ENCODE results near the gene CDCP2.

DNA sequence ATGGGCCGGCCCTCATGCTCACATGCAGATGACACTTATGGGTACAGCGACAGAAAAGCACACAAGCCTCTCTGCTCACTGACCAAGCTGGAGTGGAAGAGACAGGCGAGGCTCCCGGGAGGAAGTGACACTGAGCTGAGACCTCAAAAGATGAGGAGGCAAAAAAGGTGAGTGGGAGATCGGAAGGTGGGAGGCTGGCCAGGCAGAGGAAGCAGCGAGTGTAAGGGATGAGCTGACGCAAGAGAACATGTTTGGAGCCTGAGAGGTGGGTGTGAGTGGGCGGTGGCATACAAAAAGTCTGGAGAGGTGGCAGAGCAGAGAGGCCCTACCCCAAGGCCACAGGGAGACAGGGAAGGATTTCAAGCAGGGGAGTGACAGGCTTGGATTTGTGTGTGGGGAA is 18.2 kb upstream of the CDCP2 start:
- TF ChIP-seq POLR2AphosphoS5 (IDR thresholded peaks at IDR 0.05; ENCODE audit: borderline replicate concordance, low read depth, low read length) (no peak), EZH2 (IDR thresholded peaks at IDR 0.05) (no peak), FOXP2 (optimal IDR thresholded peaks at IDR 0.05; ENCODE audit: control extremely low read depth, extremely low read length, insufficient read depth) (no peak)
